GM19438 (cell line): ENCODE data around the gene PSMB9.

ENCODE experiments used
- ATAC-seq: cut with Tn5 transposase; IDR thresholded peaks from one replicate; pipeline ENCODE4 v1.9.1; 2021; ENCODE audit warnings: low read depth; ENCODE audit not compliant: unreplicated experiment

Gene PSMB9

GRCh38 chr6:32894085-32895005 lies 40.4 kb downstream of the PSMB9 start:
- peak; percentile 91 for ATAC-seq

DNA sequence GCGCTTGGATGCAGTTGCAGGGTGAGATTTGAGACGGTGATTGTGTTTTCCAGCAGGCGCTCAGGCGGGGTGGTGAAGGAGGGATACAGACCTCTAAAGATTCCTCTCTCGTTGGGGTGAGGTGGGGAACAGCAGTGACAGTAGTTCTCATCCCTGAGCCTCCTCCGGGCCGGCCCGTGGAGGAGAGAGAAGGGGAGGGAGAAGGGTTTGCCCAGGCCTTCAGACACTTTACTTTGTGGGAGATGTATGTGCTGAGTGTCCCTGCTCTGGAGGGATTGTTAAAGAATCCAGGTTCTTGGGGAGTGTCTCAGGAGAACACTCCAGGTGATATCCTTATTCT lies 41.0 kb downstream of the PSMB9 start:
- no peak for ATAC-seq

DNA sequence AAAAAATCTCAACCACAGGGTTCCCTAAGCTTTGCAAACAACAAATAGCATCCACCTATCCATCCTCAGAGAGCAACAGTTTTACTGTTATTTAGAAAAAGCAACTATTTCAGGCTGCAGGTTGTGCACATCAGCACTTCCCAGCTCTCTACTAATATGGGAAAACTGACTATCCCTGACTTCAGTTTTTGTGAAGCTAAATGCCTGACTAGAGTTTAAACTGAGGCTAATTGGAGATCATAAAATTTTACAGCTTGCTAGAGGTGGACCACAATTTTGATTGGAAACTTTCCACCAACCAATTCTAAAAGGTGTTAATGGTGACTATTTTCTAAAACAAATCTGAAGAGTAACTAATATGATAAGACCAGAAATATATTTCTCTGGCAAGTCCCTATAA lies 50.0 kb downstream of the PSMB9 start:
- no peak for ATAC-seq

DNA sequence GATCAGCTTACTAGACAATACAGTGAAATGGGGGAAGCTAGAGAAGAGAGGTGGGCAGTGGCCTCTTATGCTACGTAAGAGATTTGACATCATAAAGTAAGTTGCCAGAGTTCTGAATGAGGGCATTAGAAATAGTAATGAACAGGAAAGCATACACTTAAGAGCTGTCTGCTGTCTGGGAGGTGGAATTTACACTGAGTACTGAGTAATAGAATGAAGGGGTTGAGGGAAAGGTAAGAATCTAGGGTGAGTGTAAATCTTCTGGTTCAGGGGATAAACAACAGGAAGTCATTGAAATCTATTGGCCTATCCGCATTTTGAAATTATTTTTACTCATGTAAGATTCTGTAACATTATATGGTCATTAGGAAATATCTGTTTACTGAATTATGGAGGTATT lies 51.1 kb downstream of the PSMB9 start:
- no peak for ATAC-seq

- ATAC-seq: no peak
These were observed 52.5 kb downstream of the PSMB9 start for GRCh38 chr6:32906539-32906938.

- no peak for ATAC-seq
These were observed 54.9 kb downstream of the PSMB9 start for GRCh38 chr6:32908897-32909296.
